Activated CD4-positive, alpha-beta memory T cell treated with anti-CD3 and anti-CD28 coated beads, Interleukin-2, amount 10 ng/mL, durations not matched to agents 7 days and 5 days (primary cell): ENCODE measurements around the gene NTMT1. TPM values are rescaled to one million over a fixed set of nuclear protein-coding genes. Genes with fewer than 3 reads are reported as not detected.

Experiments used
- CTCF ChIA-PET: fragments of 350-600 bp; sonication (Branson Sonifier 250); formaldehyde crosslinking; loops from one replicate; lab custom pipeline; 2021; ENCODE audit warnings: antibody characterized with exemption, inconsistent platforms; lab: Charles Lee
- POLR2A ChIA-PET: fragments of 350-600 bp; sonication (Branson Sonifier 250); formaldehyde crosslinking; loops from one replicate; lab custom pipeline; 2021; ENCODE audit warnings: antibody characterized with exemption; lab: Charles Lee
- DNase-seq: peaks from one replicate; pipeline ENCODE4 v3.0.0-alpha.2; 2020
- H3K27ac Mint-ChIP-seq: one replicate; pipeline ENCODE4 v1.8.0; 2021; ENCODE audit warnings: mild to moderate bottlenecking, mixed read lengths
- H3K27me3 Mint-ChIP-seq: one replicate; pipeline ENCODE4 v1.8.0; 2021; ENCODE audit warnings: mixed read lengths
- H3K36me3 Mint-ChIP-seq: one replicate; pipeline ENCODE4 v1.8.0; 2021; ENCODE audit warnings: low read depth, mixed read lengths
- H3K4me1 Mint-ChIP-seq: one replicate; pipeline ENCODE4 v1.8.0; 2021; ENCODE audit warnings: mixed read lengths
- H3K4me3 Mint-ChIP-seq: one replicate; pipeline ENCODE4 v1.8.0; 2021; ENCODE audit warnings: mild to moderate bottlenecking, mixed read lengths
- H3K9me3 Mint-ChIP-seq: one replicate; pipeline ENCODE4 v1.8.0; 2021; ENCODE audit warnings: mixed read lengths
- total RNA-seq, 2 experiments: library from RNA; stranded (reverse); gene quantifications; one replicate each; pipeline ENCODE4 v1.2.3, GENCODE V29; 2021

The NTMT1 gene, protein sequence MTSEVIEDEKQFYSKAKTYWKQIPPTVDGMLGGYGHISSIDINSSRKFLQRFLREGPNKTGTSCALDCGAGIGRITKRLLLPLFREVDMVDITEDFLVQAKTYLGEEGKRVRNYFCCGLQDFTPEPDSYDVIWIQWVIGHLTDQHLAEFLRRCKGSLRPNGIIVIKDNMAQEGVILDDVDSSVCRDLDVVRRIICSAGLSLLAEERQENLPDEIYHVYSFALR
- 10 to 100 TPM; 34.2 to 38.7 TPM for total RNA-seq

DNA sequence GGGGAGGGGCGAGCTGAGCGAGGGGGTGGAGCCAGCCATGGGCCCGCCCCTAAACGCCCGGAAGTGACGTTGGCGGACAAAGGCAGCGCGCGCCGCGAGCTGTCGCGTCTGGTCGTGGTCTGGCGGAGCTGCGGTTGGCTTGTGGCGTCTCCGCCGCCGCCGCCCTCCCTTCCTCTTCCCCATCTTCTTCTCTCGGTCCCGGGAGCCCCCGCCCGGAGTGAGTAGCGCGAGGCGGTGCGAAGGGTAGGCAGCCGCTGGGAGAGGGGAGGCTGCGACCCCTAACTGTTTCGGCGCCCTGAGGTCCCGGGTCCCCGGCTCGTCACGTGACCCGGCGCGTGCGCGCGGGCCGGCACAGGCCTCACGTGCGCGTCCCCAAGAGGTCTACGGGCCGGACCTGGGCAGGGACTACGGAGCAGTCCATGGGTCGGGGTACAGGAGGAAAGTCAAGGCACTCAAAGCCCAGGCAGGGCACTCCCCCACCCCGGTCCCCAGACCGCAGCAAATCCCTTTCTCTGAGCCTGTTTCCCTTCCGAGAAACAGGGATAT lies at the start of gene NTMT1:
TSS of gene NTMT1 (plus strand) at position 85 of the 546 bp plus-strand sequence. CDS start 6,541 bp downstream, outside the sequence.
- H3K4me3 Mint-ChIP-seq, result peak within 1 kb of the TSS; percentile 81
- H3K4me1 Mint-ChIP-seq, result peaks cover 56% of the 10 kb centered on the region
- ChIA-PET CTCF (interaction anchor here (0.7 to 6.6 kb wide), 16 partner anchors 11 to 982 kb away, joined by 3 to 112 read pairs (median 4); partner anchors contain the start of genes ASB6, ENDOG, IER5L and PTPA), POLR2A (interaction anchor here (0.6 to 4.3 kb wide), 14 partner anchors 9 to 1003 kb away, joined by 3 to 44 read pairs (median 4); partner anchors contain the start of genes ASB6, PTPA and TOR1B)
- H3K27ac Mint-ChIP-seq, result peak within 1 kb of the TSS; percentile 88
- H3K36me3 Mint-ChIP-seq, result peaks cover 14% of the 10 kb centered on the region
- H3K27me3 Mint-ChIP-seq, result peaks cover 8% of the 10 kb centered on the region
- H3K9me3 Mint-ChIP-seq, result no peaks in the 10 kb centered on the region
- peak; percentile 93 for DNase-seq

DNA sequence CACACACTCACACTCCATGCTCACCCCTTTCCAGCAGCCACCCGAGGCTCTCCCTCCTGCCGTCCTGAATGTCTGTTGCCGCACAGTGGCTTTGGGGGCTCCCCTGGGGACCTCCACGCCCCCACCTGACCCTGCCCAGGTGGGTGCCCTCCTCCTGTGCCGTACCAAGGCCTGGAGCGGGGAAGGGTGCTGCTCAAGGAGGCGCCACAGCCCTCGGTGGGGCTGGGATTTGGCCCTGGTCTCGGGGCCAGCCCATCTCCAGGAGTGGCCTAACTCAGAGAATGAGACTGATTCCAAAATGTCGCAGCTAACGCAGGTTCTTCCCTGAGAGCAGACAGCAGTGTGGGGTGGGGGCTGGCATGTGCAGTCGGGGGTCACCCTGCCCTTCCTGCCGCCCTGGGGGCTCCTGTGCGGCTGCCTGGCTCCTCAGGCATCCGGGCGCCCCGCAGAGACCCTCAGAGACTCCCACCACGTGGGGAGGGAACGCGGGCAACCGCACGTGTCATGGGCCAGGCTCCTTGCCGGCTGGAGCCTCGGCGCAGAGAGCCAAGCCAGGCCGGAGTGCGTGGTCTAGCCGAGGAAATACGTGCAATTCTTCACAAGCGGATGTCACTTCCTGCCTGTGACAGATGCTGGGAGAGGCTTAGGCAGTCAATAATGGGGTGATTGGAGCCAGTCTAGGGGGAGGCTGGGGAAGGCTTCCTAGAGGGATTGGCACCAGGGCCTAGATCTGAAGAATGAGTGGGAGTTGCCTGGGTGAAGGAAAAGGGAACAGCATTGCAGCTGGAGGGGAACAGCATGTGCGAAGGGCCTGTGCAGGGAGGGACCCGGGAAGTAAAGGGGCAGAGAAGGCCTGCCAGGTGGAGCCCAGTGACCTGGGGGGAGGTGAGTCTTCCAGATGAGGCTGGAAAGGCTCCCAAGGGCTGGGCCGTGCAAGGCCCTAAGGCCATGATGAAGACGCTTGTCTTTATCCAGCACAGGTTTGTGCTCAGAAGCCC lies 49.1 kb upstream of the NTMT1 start:
- H3K4me3 Mint-ChIP-seq, result no peak overlapping the region
- H3K4me1 Mint-ChIP-seq, result peaks cover 37% of the 10 kb centered on the region
- no peaks in the 10 kb centered on the region for H3K27me3 Mint-ChIP-seq
- ChIA-PET CTCF (no interaction called here), POLR2A (no interaction called here)
- DNase-seq, result no peak
- peaks cover 5% of the 10 kb centered on the region for H3K9me3 Mint-ChIP-seq
- H3K27ac Mint-ChIP-seq, result peak overlapping the region; percentile 23
- H3K36me3 Mint-ChIP-seq, result peaks cover 6% of the 10 kb centered on the region

DNA sequence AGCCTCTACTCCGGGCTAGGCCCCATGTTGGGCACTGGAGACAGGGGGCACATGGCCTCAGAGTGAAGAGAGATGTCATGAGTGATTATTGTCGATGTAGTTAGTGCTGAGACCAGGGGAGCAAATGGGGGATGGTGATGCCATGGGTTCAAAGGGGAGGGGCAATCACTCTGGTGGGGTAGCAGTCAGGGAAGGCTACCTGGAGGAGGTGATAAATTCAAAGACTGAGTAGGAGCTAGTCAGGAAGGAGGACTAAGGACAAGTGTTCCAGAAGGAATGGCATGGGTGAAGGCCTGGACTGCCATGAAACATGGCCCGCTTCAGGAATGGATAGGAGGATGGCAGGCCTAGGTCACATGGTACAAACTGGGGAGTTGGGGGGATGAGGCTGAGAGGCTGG lies 46.7 kb upstream of the NTMT1 start:
- H3K27me3 Mint-ChIP-seq, result no peaks in the 10 kb centered on the region
- no peaks in the 10 kb centered on the region for H3K9me3 Mint-ChIP-seq
- H3K36me3 Mint-ChIP-seq, result no peaks in the 10 kb centered on the region
- no peak for DNase-seq
- peaks cover 61% of the 10 kb centered on the region for H3K4me1 Mint-ChIP-seq
- CTCF ChIA-PET, result no interaction called here
- peak overlapping the region; percentile 40 for H3K27ac Mint-ChIP-seq
- POLR2A ChIA-PET, result interaction anchor here (5.8 kb wide), 1 partner anchor 18 kb away, joined by 38 read pairs; no protein-coding TSS in a partner anchor
- H3K4me3 Mint-ChIP-seq, result no peak overlapping the region

DNA sequence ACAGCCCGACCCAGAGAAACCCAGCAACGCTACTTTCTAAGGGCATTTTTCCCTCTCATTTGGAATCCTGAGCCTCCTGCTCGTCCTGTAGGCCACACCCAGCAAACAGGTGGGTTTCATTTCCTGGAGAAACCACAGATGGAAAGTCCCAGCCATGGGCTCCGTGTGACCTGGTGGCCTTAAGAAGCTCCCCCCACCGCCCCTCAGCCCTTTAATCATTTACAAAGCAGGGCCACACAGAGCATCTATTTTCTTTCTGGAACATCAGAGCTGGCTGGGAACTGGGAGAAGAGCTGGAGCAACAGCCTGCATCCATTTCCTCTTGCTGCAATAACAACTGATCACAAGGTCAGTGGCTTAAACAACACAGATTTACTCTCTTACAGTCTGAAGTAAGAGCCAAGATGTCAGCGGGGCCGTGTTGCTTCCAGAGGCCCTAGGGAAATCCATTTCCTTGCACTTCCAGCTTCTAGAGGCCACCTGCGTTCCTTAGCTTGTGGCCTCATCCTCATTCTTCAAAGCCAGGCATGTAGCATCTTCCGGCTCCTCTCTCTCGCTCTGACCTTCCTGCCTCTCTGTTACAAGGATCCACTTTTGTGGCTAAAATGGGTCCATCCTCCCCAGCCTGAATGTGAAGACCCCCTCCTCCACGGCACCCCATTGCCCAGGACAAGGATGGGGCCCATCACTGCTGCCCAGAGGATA lies 45.6 kb upstream of the NTMT1 start:
- ChIA-PET CTCF (interaction anchor here (0.7 to 1.3 kb wide), 2 partner anchors 9 to 406 kb away, joined by 3 read pairs; no protein-coding TSS in a partner anchor), POLR2A (interaction anchor here (0.9 to 5.8 kb wide), 3 partner anchors 17 to 46 kb away, joined by 3 to 38 read pairs (median 4); partner anchors contain the start of gene NTMT1)
- Mint-ChIP-seq H3K36me3 (no peaks in the 10 kb centered on the region), H3K4me1 (peaks cover 71% of the 10 kb centered on the region), H3K27ac (peak overlapping the region; percentile 3), H3K27me3 (no peaks in the 10 kb centered on the region), H3K4me3 (peak overlapping the region; percentile 43), H3K9me3 (no peaks in the 10 kb centered on the region)
- peak; percentile 66 for DNase-seq

DNA sequence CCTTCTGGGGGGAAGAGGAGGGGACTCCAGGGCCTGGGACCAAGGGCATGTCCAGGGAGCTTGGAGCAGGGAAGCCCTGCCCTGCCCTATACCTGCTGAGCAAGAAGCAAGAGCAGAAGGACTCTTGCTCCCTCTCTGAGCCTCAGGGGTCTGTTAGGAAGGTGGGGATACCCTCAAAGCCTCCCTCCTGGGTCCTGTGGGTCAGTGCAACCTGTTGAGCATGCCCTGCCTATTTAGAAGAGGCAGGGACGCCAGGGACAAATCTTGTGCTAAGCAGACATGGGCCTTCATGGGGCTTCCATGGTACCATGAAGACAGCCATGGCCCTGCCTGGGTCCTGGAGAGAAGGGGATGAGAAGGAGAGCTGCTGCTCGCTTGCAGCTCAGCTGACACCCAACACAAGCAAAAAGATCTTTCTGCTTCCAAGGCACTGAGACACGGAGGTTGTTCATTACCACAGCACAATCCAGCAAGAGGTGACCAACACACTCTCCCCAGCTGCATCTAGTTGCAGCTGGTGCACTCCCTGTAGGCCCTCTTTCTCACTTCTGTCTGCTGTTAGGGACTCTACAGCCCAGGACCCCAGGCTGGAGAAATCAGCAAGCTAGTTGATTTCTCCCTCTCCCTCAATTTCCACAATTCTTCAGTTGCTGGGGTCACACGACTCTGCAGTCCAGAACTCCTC lies 44.3 kb upstream of the NTMT1 start:
- Mint-ChIP-seq H3K4me3 (no peak overlapping the region), H3K36me3 (no peaks in the 10 kb centered on the region), H3K9me3 (no peaks in the 10 kb centered on the region), H3K4me1 (peaks cover 80% of the 10 kb centered on the region), H3K27me3 (no peaks in the 10 kb centered on the region), H3K27ac (peak overlapping the region; percentile 2)
- CTCF ChIA-PET, result interaction anchor here (0.7 kb wide), 1 partner anchor 408 kb away, joined by 3 read pairs; no protein-coding TSS in a partner anchor
- DNase-seq, result no peak
- POLR2A ChIA-PET, result interaction anchor here (1.3 to 5.8 kb wide), 2 partner anchors 16 to 420 kb away, joined by 3 to 38 read pairs; no protein-coding TSS in a partner anchor

DNA sequence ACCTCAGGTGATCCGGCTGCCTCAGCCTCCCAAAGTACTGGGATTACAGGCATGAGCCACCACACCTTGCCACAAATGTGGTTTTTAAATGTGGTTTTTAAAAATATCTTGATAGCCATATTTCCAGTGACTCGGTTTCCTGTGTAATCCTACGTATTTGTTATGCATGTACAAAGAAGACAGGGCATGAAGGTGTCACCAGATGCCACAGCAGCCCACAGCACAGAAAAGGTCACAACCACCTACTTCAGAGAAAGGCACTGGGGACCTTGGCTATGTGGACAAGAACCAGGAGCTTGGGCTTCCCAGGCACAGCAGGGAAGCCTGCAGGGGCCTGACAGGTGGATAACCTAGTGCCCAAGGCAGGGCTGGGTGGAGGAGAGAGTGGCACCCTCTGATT lies 43.1 kb upstream of the NTMT1 start:
- peaks cover 80% of the 10 kb centered on the region for H3K4me1 Mint-ChIP-seq
- H3K27ac Mint-ChIP-seq, result peak overlapping the region; percentile 73
- POLR2A ChIA-PET, result interaction anchor here (0.7 to 5.8 kb wide), 4 partner anchors 12 to 422 kb away, joined by 3 to 38 read pairs (median 4); no protein-coding TSS in a partner anchor

DNA sequence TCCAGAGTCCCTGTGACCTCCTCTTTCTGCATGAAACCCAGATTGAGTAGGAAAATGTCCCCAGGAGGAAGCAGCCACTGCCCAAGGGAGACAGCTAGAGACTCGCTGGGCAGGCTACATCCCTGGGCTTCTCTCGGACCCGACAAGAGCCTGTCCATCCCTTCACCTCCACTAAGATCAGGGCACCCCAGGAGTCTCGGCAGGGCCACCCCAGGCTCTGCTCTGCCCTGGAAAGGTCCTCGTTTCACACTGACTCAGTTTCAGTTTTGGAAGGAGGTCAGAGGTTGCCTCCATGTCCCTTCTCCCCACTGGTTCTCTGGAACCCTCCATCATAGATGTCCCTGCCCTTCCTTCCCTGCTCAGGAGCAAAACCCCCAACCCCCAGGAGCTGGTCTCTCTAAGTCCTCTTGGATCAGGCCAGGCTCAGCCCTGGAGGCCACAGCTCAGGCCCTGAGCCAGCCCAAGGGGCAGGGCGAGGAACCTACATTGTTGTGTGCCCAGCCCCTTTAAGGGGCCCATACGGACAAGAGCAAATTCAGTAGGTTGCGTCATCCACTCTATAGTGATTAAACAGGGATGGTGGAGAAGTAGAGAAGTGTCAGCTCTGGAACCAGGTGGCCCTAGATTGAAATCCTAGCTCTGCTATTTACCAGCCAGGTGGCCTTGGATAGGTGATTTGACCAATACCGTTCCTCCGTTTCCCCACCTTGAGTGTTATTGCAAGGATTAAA lies 42.5 kb upstream of the NTMT1 start:
- no peak for DNase-seq
- H3K4me1 Mint-ChIP-seq, result peaks cover 80% of the 10 kb centered on the region
- H3K4me3 Mint-ChIP-seq, result no peak overlapping the region
- H3K9me3 Mint-ChIP-seq, result no peaks in the 10 kb centered on the region
- POLR2A ChIA-PET, result interaction anchor here (0.7 to 5.8 kb wide), 5 partner anchors 13 to 101 kb away, joined by 3 to 38 read pairs (median 4); no protein-coding TSS in a partner anchor
- H3K36me3 Mint-ChIP-seq, result no peaks in the 10 kb centered on the region
- CTCF ChIA-PET, result interaction anchor here (1.0 to 2.1 kb wide), 5 partner anchors 9 to 443 kb away, joined by 4 to 10 read pairs (median 5); no protein-coding TSS in a partner anchor
- H3K27me3 Mint-ChIP-seq, result peaks cover 5% of the 10 kb centered on the region
- H3K27ac Mint-ChIP-seq, result peak overlapping the region; percentile 73

More for the DNA sequence above, 43.1 kb upstream of the NTMT1 start:
- Mint-ChIP-seq H3K27me3 (no peaks in the 10 kb centered on the region), H3K36me3 (no peaks in the 10 kb centered on the region), H3K4me3 (no peak overlapping the region), H3K9me3 (no peaks in the 10 kb centered on the region)
- DNase-seq, result peak; percentile 58
- CTCF ChIA-PET, result interaction anchor here (1.0 to 2.1 kb wide), 3 partner anchors 10 to 440 kb away, joined by 4 to 7 read pairs (median 5); no protein-coding TSS in a partner anchor

DNA sequence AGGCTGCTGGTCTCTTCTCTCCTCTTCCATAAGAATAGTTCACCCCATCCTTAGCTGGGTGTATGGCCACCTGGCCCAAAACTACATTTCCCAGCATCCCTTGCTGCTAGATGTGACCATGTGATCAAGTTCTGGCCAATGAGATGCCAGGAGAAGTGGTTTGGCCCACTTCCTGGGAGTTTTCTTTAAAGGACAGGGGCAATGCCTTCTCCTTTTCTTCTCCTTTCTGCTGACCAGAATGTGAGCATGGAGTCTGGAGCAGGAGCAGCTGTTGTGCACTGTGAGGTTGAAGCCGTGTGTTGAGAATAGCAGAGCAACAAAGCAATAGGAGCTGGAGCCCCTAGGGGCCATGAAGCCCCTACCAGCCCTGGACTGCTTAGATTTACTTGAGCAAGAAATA lies 41.8 kb upstream of the NTMT1 start:
- no peaks in the 10 kb centered on the region for H3K36me3 Mint-ChIP-seq
- H3K4me1 Mint-ChIP-seq, result peaks cover 76% of the 10 kb centered on the region
- no peaks in the 10 kb centered on the region for H3K9me3 Mint-ChIP-seq
- CTCF ChIA-PET, result interaction anchor here (1.0 to 2.1 kb wide), 6 partner anchors 9 to 452 kb away, joined by 3 to 10 read pairs (median 5); no protein-coding TSS in a partner anchor
- DNase-seq, result peak; percentile 79
- H3K27me3 Mint-ChIP-seq, result peaks cover 11% of the 10 kb centered on the region
- H3K4me3 Mint-ChIP-seq, result no peak overlapping the region
- POLR2A ChIA-PET, result interaction anchor here (0.8 to 5.8 kb wide), 5 partner anchors 13 to 95 kb away, joined by 3 to 38 read pairs (median 5); no protein-coding TSS in a partner anchor
- H3K27ac Mint-ChIP-seq, result peak overlapping the region; percentile 73

DNA sequence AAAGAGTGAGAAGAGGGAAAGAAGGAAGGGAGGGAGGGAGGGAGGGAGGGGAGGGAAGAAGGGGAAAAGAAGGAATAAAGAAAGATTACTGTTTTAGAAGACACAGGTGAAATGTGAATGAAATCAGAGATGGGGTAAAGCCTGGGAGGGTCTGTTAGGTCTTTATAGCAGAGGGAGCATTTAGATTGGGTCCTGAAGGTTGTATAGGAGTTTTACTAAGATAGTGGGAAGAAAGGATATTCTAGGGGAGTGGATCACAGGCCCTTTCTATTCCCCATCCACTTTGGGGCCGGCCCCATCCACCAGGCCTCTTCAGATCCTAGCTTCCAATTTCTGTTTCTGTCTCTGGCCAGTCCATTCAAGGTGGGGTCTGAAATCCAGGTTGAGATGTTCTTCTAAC lies 40.6 kb upstream of the NTMT1 start:
- Mint-ChIP-seq H3K36me3 (no peaks in the 10 kb centered on the region), H3K4me1 (peaks cover 64% of the 10 kb centered on the region), H3K9me3 (no peaks in the 10 kb centered on the region), H3K4me3 (no peak overlapping the region), H3K27ac (peak overlapping the region; percentile 73), H3K27me3 (peaks cover 17% of the 10 kb centered on the region)
- no peak for DNase-seq
- CTCF ChIA-PET, result interaction anchor here (1.0 to 1.7 kb wide), 2 partner anchors 411 to 442 kb away, joined by 4 to 10 read pairs; no protein-coding TSS in a partner anchor
- POLR2A ChIA-PET, result interaction anchor here (1.6 kb wide), 1 partner anchor 39 kb away, joined by 4 read pairs; no protein-coding TSS in a partner anchor

DNA sequence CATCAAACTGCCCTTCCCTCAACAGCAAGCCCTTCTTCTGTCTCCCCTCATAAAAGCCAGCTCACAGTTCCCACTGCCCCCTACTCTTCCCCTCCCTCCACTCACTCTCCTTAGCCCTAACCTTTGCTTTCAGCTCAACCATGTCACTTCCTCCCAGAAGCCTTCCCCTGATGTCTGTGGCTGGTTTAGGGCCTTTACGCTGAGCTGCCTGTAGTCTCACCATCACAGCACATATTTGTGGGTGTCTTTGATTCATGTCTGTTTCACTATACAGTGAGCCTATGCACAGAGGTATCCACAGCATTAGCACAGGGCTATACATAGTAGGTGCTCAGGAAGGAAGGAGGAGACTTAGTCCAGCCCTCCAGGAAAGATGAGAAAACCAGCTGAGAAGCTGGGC lies 39.7 kb upstream of the NTMT1 start:
- no peak overlapping the region for H3K4me3 Mint-ChIP-seq
- H3K27me3 Mint-ChIP-seq, result peaks cover 23% of the 10 kb centered on the region
- no peak for DNase-seq
- ChIA-PET CTCF (interaction anchor here (0.6 kb wide), 1 partner anchor 656 kb away, joined by 3 read pairs; no protein-coding TSS in a partner anchor), POLR2A (interaction anchor here (1.1 to 1.7 kb wide), 5 partner anchors 10 to 126 kb away, joined by 3 to 10 read pairs (median 5); no protein-coding TSS in a partner anchor)
- H3K36me3 Mint-ChIP-seq, result no peaks in the 10 kb centered on the region
- H3K27ac Mint-ChIP-seq, result peak overlapping the region; percentile 56
- H3K9me3 Mint-ChIP-seq, result no peaks in the 10 kb centered on the region
- peaks cover 56% of the 10 kb centered on the region for H3K4me1 Mint-ChIP-seq
